GM10266 (cell line): ENCODE results near the gene CDK18.

Source experiments
- DNase-seq: peaks from one replicate; pipeline ENCODE4 v3.0.0; 2012; ENCODE audit errors: extremely low spot score
- TF ChIP-seq, protein P1 (sequence below): IDR thresholded peaks from 2 replicates; pipeline ENCODE4 v1.5.1; 2012; ENCODE audit warnings: mild to moderate bottlenecking, low read depth; ENCODE audit not compliant: control insufficient read depth, insufficient read depth; ENCODE audit errors: missing control alignments

Gene CDK18

DNA sequence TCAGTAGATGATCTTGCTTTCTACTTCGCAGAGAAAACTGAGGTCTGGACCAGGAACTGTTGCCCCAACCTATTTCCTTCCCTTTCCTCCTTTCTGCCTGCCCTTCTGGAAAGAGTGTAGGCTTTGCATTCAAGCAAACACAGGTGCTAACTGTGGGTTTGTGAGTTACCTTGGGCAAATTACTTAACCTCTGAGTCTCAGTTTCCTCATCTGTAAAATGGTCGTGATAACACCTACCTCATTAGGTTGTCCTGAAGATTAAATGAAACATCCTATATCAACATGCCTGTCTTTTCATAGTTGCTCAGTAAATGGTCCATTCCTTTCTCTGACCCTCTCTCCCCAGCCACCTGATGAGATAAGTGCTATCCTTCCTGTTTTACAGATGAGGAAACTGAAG lies 39.1 kb upstream of the CDK18 start:
- no peak for DNase-seq

DNA sequence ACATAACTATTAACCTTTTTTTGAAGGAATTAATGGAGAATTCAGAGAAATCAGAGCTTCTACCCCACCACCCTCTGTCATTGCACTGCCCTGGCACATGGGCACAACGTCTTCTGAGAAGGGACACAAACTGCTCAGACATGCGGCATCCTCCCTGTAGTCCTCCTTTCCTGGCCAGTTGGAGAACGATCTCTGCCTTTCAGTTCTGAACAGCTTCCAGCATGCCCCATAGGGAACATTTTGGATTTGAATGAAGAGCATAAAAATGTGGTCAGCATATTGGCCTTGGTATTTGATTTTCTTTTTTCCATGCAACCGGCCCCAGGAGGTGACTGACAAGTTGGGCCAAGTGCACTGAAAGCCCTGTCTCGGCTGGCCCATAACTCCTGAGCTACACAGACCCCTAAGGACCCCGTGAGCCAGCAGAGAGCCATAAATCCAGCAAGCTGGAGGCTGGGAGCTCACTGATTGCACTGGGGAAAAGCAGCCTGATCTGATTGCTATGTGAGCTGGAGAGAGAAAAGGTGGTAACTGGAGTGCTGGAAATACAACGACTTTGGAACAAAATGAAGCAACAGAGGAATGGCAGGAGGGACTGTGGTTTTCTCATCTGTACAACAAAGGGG lies 37.8 kb upstream of the CDK18 start:
- no peak for DNase-seq
- TF ChIP-seq, protein P1, sequence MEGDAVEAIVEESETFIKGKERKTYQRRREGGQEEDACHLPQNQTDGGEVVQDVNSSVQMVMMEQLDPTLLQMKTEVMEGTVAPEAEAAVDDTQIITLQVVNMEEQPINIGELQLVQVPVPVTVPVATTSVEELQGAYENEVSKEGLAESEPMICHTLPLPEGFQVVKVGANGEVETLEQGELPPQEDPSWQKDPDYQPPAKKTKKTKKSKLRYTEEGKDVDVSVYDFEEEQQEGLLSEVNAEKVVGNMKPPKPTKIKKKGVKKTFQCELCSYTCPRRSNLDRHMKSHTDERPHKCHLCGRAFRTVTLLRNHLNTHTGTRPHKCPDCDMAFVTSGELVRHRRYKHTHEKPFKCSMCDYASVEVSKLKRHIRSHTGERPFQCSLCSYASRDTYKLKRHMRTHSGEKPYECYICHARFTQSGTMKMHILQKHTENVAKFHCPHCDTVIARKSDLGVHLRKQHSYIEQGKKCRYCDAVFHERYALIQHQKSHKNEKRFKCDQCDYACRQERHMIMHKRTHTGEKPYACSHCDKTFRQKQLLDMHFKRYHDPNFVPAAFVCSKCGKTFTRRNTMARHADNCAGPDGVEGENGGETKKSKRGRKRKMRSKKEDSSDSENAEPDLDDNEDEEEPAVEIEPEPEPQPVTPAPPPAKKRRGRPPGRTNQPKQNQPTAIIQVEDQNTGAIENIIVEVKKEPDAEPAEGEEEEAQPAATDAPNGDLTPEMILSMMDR: no peak

More for the DNA sequence above, 39.1 kb upstream of the CDK18 start:
- TF ChIP-seq, protein P1: no peak

DNA sequence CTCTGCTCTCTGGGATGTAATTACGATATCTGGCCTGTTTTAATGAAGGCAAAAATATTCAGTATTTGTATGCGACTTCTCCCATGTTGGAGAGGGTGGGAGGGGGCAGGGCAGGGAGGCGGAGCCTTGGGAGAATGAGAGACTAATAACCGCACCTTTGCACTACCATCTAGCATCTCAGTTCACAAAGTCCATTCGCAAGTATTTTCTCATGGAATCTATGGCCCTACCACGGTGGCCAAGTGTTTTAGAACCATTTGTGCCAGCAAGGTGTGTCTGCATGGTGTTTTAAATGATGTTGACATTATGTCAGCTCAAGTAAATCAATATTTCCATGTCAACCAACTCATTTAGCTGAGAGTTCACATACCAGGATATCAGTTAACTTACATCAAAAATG lies 34.3 kb upstream of the CDK18 start:
- TF ChIP-seq, protein P1: no peak
- DNase-seq: no peak

DNA sequence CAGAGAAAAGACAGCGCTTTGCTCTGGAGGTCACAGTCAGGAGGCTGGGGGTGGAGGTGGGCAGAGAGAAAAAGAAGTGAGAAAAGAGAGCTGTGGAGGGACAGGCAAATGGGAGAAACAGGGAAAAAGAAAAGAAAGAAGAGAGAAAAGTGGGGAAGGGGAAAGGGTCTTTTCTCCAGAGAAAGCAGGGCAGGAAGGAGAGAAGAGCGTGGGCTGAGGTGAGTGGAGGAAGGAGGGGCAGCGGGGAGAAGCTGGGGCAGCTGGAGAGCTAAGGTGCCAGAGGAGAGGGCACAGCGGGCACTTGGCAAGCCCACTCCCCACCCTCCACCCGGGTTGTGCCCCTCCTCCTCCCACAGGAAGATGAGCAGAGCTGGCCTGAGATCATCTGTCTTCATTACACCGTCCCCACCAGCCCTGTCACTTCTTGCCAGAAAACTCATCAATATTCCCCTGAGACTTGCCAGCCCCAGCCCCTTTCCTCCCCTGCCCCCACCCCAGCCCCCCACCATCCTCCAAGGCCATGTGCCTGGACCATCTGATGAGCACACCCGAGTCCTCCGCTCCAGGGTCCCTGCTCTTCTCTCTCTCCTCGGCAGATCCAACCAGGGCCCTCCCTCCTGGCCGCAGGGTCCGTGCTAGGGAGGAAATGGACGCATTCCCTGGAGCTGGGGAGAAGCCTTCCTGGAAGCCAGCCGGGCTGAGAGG lies 31.6 kb upstream of the CDK18 start:
- TF ChIP-seq, protein P1: no peak
- DNase-seq: no peak

DNA sequence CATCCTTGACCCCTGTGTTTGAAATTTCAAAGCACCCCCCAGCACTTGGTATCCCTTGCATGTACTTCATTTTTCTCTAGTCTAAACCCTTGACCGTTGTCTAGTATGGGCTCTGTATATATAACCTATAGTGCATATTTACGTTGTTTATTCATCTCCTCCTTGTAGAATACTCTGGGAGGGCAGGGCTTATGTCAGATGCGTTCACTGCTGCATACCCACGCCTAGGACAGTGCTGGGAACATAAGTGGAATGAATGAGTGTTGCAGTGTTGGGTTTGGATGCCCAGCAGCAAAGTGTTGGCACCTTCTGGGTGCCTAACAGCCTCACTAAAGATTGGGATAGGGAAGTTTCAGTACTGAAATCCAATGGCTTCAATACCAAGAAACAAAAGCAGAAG lies 31.0 kb upstream of the CDK18 start:
- no peak for DNase-seq
- TF ChIP-seq, protein P1: no peak

DNA sequence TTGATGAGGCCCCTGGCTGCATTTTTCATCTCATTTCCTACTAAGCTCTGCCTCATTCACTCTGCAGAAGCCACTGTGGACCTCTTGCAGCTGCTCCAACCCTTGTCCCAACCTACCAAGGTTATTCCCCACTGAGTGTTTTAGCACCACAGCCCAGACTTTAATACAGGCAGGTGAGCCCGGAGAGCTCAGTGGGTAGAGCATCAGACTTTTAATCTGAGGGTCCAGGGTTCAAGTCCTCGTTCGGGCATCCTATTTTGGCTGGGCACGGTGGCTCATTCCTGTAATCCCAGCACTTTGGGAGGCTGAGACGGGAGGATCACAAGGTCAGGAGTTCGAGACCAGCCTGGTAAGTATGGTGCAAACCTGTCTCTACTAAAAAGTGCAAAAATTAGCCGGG lies 30.5 kb upstream of the CDK18 start:
- TF ChIP-seq, protein P1: no peak
- no peak for DNase-seq

DNA sequence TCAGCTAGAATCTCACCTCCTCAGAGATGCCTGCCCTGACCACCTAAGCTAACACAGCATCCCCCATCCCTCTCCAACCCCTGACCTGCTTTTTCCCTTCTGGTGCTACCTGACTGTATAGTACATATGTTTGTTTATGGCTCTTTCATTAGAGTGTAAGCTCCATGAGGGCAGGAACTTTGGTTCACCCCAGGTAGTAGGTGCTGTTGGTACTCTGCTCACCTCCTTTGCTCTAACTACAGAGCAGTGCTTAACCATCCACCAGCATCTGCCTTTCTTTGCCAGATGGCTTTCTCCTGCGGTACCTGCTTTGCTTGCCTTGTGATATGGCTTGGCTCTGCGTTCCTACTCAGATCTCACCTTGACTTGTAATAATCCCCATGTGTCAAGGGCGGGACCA lies 29.9 kb upstream of the CDK18 start:
- DNase-seq: no peak
- TF ChIP-seq, protein P1: no peak
